ENCODE data around the gene FBXO7.

DNA sequence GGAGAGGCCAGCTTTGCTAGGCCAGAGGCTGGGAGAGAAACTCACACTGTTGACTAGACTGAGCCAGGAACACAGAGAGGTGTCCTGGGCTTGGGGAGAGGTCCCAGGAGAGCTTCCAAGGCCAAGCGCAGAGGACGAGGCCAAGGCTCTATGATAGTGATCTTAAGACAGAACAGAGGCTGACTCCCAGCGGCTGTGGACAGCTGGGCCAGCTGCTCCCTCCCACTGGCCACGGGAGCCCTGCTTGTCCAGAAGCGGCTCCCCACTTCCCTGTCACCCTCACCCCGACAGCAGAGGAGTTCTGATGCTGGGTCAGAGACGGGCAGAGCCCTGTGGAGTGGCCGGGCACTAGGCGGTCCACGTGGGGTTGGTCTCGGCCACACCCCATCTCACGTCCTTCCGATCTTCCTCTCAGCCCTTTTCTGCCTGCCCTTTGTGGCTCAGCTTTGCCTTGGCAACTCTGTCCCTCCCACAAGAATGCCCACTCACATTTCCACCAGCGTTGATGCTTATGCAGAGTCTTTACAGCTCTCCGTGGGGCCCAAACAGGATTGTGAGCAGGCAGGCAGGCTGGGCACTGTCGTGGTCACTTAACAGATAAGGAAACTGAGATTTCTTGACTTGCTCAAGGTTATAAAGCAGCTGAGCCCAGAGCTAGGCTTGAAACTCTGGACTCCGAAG, 68.2 kb downstream of the FBXO7 start:
- TF ChIP-seq POLR2AphosphoS5 (IDR thresholded peaks at IDR 0.05) (peak in 1 of 2 donors; percentile 54), POLR2A (IDR thresholded peaks at IDR 0.05) (no peak)
- TF ChIP-seq, protein P1, sequence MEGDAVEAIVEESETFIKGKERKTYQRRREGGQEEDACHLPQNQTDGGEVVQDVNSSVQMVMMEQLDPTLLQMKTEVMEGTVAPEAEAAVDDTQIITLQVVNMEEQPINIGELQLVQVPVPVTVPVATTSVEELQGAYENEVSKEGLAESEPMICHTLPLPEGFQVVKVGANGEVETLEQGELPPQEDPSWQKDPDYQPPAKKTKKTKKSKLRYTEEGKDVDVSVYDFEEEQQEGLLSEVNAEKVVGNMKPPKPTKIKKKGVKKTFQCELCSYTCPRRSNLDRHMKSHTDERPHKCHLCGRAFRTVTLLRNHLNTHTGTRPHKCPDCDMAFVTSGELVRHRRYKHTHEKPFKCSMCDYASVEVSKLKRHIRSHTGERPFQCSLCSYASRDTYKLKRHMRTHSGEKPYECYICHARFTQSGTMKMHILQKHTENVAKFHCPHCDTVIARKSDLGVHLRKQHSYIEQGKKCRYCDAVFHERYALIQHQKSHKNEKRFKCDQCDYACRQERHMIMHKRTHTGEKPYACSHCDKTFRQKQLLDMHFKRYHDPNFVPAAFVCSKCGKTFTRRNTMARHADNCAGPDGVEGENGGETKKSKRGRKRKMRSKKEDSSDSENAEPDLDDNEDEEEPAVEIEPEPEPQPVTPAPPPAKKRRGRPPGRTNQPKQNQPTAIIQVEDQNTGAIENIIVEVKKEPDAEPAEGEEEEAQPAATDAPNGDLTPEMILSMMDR (IDR thresholded peaks at IDR 0.05) = no peak

All from upper lobe of left lung (tissue), 4 donors.